H1 (cell line): ENCODE data around the gene SLC35F1. TPM values are rescaled to one million over a fixed set of nuclear protein-coding genes. Genes with fewer than 3 reads are reported as not detected.

Source experiments
- CTCF ChIP-seq, 3 experiments: IDR thresholded peaks; 1 replicate in 2 of 3; 2 replicates in 1 of 3; pipeline versions ENCODE4 v1.5.1 to v1.6.1; 2011; ENCODE audit warnings: low read length in 3 of 3, mild to moderate bottlenecking in 3 of 3, inconsistent platforms in 2 of 3, low read depth in 1 of 3, moderate library complexity in 1 of 3; ENCODE audit not compliant: insufficient read depth in 1 of 3; ENCODE audit errors: control extremely low read depth in 1 of 3
- polyA plus RNA-seq, 7 experiments: library from polyadenylated mRNA; depleted of rRNA in 3 of 7; stranded (reverse) in 5 of 7; unstranded in 2 of 7; fragments of >200 nt in 5 of 7; fragments of 200-250 nt in 2 of 7; gene quantifications; 1 replicate in 5 of 7; 2 replicates in 1 of 7; 4 replicates in 1 of 7; pipeline versions ENCODE4 v1.2.1 to v1.2.3, GENCODE V29; 2011 to 2013; ENCODE audit warnings: missing spikeins in 2 of 7, mixed read lengths in 2 of 7
- total RNA-seq: library from RNA; stranded (reverse); fragmentation: NEBNext Ultra II Directional; extraction: Animal tissue kit (Norgen Biotek cat#: 25700); gene quantifications from 2 replicates; pipeline ENCODE4 v1.2.1, GENCODE V29; 2021

Gene SLC35F1
- total and polyA plus RNA-seq, 2 of the 8 experiments (the other 6 are each of a cell fraction or from before 2014, with no cell fraction given) = 7.0 to 10.0 TPM

- no peak for TF ChIP-seq CTCF (IDR thresholded peaks at IDR 0.05; ENCODE audit: control extremely low read depth in 1 of 3, insufficient read depth in 1 of 3, low read depth in 1 of 3, low read length in 3 of 3)
Observed at GRCh38 chr6:118122801-118123200, 215.7 kb downstream of the SLC35F1 start (continued).
